ENCODE results near the gene HMGB2.

Gene HMGB2

GRCh38 chr4:173288698-173289352 lies 45.3 kb downstream of the HMGB2 start:
- no peak for DNase-seq

GRCh38 chr4:173288296-173288695 lies 45.9 kb downstream of the HMGB2 start:
- DNase-seq = peak in 26 of 56 donors; percentile 2 to 75 (median 34)

DNA sequence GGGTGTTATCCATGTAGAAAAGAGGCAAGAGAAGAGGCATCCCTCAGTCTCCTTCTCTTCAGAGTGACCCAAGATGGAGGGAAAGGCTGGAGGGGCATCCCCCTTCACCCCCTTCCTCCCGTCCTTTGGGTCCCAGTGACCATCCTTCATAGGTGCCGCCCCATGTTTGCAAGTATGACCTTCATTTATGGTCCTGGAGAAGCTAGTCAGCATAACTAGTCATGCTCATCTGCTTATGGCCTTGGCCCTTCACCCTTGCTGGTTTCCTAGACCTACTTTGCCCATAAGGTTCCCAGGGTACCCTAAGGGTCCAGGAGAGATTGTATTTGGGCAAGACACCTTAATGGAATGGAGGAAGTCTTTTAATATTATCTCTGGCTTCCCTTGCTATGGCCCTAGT lies 46.7 kb downstream of the HMGB2 start:
- no peak for DNase-seq

DNA sequence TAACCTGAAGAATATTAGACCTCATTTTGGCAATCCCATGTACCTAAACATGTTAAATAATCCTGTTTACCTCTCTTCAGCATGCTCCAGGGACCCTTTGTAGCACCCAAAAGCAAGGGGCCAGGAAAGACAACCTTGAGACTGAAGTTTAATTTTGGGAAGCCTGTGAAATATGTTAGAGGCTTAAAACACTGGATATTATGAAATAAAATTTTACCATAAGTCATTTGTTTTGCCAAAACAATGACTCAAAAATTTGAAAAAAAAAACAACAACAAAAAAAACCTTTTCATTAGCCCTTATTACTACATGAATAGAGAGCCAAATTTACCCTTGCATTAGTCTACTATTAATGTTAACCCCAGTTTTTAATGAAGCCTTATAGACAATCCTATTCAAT lies 49.7 kb downstream of the HMGB2 start:
- DNase-seq = no peak

DNA sequence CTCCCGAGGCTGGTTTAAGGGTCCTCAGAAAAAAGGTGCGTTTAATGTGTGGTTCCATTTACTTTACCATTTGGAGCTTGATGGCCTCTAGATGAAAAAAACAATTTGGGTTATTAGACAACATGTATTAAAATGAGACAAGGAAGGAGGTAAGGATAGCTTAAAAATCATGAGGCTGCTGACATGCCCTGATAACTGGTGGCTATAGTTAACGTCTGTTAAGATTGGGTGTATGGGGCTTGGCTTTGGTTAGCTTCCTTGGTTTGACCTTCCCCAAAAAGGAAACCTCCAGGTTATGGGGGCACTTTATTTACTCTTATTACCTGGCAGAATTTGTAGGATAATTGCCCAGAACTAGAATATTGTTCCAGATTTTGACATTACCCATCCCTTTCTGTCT lies 51.5 kb downstream of the HMGB2 start:
- no peak for DNase-seq

DNA sequence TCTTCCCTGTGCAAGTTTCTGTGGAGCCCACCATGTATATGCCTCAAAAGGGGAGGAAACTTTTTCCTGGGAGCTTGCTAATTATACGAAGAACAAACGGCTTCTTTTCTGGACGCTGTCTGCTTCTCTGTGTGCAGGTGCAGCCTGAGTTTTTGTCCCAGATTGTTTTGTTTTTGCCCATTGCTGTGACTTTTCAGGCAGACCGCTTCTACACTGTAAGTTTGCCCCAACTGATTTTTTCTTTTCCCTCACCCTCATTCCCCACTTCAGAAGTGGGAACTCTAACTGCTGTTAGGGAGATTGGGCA lies 51.9 kb downstream of the HMGB2 start:
- no peak for DNase-seq

- no peak for DNase-seq
Observed at GRCh38 chr4:173281406-173282255, 52.5 kb downstream of the HMGB2 start.

Measured in nucleus accumbens (tissue), 56 donors.